HG02840 (cell line): Measurements from ENCODE around the gene GRIK4.
"Not testable (repeated sequence)": the region's sequence is repeated elsewhere in the genome, so short reads cannot be mapped to it uniquely, and the experiment has no call there.

ENCODE experiments used
- ATAC-seq: cut with Tn5 transposase; IDR thresholded peaks from one replicate; pipeline ENCODE4 v1.9.1; 2021; ENCODE audit warnings: mild to moderate bottlenecking, moderate library complexity, moderate number of reproducible peaks; ENCODE audit not compliant: unreplicated experiment, low FRiP score

Gene GRIK4

DNA sequence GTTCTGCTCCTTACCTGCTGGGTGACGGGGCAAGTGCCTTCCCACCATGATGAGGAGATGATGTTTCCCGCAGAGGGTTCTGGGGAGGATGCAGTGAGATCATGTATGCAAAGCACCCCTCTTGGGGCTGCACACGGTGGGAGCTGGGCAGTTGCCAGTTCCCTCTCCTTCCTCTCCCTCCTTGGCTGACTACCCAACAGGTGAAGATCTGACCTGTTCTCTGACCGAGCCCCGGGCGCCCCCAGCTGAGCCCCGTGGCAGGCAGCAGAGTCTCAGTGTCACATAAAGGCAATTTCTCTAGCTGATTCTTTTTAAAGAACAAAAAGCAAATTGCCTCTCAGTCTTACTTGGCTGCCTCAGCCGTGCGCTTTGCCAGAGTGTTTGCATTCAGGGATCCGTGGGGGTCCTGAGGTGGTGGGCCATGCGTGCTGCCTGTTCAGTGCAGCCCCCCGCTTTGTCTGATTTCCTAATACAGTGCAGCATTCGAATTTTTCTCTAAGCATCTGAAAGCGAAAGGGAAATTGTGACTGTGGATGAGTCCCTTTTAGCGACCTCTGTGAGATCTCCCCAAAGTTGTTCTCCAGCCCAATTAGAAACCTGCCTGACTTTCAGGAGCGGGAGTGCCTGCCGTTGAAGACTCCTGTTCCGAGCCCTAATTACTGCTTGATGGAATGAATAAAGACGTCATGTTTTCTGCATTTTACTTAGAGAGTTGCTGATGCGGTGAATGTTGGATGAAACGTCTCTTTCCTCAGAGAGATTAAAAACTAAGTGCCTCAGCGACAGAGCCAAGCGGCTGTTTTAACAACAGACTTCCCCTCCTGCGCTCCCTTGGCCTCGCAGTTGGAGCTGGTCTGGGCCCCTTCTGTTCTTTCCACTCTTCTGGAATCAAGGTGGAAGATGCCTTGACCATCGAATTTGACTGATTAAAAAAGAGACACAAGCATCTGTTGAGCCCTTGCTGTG, 86.0 kb downstream of the GRIK4 start:
- no peak for ATAC-seq

DNA sequence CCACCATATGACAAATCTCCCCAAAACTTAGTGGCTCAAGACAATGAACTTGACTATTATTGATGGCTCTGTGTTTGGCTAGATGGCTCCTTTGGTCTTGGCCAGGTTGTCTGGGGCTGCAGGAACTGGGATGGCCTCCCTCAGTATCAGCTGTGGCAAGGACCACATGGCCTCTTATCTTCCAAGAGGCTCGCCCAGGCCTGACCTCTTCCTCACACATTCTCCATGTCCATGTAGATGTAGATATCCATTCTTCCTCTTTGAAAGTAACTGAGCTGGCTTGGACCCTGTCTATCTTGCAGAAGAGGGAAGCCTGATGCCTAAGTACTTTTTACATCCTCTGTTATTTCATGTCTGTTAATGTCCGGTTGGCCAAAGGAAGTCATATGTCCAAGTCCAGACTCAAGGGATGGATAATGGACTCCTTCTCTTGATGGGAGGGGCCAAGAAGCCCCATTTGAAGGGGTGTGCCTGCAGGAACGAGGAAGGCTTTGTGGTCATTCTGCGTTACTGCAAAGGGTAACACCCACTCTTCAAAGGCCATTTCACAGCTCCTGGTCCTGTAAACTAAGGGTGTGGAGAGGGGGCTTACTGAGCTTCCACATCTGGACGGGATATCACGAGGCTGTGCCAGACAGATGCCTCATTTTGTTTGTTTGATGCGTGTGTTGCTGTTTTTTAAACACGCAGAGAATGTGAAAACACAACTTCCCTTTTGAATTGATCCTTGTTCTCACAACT, 87.1 kb downstream of the GRIK4 start:
- ATAC-seq: no peak

DNA sequence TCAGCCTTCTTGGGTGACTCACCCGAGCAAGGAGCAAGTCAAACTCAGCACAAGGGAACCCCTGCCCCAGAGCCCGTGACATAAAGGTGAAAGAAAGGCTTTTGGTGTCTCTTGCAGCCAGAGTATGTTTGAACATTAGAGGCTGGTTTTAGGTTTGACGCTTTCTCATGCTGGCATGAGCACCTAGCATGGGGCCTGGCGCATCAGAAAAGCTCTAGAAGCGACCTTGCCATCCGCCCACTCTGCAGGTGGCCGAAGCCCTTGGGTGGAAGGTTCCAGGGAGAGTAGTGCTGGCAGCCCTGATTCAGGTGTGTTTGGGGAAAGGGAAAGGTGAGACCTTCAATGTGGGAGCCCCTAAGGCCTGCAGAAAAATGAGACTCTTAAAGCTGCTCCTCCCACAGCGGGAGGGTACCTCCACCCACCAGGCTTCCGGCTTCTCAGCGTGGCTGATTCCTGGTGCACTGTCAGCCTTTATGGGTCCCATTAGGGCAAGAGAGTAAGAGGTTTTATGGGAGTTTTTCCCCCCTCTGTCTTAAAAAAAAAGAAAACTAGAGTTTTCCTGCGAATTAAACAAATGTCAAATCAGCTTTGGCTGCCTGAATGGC, 88.4 kb downstream of the GRIK4 start:
- no peak for ATAC-seq

DNA sequence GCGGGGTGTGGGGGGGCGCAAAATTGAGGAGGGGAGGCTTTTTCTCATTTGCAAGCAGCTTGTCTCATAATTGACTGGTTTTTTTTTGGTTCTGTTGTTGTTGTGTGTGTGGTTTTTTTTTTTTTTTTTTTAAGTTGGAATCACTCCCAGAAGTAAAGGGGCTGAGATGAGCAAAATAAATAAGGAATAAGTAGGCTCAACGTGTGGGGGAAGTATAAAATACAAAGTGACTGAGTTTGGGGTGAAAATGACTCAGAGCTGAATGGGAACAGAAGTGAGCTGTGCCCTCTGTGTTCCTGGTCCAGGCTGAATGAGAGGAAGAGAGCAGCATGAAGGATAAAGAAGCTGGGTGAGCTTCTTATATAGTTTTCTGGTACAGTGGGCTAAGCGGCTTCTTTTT, 90.0 kb downstream of the GRIK4 start:
- no peak for ATAC-seq

DNA sequence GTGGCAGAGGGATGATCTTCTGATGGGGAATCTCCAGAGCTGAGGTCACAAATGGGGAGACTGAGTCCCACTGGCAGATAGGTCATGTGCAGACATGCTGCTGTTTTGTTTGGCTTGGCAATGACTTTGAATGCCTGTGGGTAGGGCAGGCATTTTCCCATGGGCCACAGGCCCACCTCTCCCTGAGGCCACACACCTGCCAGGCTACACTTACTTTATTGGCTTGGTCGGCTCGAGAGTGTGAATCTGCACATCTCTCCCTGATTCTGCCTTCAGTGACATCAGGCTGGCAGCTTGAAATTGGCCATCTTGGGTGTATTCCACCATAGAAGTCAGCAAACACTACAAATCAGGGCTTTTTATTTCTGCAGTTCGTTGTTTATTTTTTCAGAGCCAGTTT, 91.5 kb downstream of the GRIK4 start:
- no peak for ATAC-seq

DNA sequence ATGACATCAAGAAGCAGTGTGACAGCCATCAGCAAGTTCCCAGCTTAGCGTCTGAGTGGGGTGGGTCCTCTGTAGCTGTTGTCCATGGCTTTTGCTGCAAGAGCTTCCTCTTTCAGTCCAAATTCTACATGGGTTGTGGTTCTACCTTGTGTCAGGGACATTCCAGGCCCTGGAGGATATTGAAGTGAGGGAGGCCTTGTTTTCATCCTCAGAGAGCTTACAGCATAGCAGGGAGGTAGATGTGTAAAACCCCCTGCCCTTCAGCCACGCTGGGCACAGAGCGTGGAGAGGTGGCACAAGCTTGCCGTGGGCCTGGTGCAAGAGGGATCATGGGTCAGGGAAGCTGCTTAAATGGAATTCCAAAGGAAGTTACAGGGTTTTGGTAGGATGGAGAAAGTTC, 93.9 kb downstream of the GRIK4 start:
- no peak for ATAC-seq

DNA sequence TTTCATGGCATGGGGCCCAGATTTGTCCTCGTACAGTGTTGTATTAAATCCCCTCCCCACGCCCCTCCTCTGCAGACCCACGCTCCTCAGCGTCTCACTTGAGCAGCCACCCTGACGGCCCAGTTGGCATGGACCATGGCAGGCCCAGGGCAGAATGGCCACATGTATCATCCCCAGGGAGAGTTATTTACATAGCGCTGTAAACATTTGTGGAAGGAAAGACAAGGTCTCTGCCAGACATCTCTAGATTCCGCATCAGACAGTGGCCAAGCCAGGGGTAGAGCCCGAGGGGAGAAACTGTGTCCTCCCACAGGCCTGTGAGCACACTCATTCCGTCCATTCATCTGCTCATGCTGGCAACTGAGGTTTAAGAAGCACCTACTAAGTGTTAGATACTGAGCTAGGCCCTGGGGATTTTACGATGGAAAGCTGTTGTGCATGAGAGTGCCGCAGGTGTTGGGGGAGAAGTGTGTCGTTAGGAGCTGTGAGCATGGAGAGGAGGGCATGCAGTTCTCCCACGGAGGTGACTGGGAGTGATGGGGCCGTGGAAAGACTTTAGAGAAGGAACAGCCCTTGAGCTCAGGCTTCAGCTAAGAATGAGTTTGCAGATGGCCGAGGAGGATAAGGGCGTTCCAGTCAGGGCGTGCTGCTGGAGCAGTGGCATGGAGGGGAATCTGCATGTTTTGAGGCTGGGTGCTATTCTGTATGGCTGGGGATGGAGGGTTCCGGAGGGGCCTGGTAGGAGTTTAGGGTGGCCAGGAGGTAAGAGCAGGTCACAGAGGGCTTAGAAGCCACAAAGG, 94.9 kb downstream of the GRIK4 start:
- no peak for ATAC-seq

DNA sequence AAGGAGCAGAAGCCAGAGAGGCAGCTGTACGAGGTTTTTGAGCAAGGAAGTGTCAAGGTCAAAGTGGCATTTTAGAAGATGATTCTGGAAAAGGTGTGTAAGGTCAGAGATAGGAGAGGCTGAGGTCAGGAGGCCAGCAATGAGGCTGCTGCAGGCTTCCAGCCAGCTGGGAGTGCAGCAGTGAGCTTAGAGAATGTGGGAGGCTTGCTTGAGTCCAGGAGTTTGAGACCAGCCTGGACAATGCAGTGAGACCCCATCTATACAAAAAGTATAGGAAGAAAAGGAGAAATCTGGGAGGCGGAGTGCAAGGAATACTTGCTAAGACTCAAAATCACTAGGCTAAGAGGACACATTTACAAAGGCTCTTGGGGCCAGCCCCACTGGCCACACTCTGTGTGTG, 96.5 kb downstream of the GRIK4 start:
- no peak for ATAC-seq

DNA sequence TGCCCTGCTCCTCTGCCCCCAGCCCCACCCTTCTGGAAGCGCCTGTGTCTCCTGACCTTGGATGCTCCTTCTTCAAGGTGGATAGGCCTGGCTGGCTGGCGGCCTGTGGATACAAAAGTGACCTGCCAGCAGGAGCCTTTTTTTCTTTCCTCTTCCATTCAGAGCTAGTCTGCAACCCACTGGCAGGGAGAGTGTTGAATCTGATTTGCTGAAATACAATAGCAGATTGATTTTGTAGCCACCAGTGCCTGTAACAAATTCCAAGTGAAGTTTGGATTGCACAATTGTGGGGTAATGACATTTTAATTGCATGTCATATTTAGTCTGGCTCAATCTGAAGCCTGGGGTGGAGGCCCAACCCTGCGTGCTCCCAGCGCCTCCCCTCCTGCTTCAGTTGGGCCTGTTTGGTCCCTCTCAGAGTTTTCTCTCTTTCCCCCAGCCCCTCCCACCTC, 97.2 kb downstream of the GRIK4 start:
- ATAC-seq: no peak

DNA sequence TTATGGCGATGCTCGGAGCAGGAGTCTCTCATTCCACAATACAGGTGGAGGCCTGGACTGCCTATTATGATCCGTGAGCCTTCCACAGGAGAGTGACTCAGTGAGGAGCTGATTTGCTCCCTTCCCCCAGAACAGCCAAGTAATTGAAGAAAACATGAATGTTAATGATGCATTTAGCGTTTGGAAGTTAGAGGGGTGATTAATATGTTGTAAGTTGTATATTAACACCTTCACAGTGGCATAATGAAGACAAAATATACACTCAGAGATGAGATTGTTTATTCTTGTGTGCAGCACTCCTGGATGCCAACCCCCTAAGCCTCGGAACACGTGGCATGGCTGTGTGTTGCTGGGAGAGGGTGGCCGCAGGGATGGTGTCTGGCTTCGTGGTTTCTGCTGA, 98.6 kb downstream of the GRIK4 start:
- no peak for ATAC-seq

DNA sequence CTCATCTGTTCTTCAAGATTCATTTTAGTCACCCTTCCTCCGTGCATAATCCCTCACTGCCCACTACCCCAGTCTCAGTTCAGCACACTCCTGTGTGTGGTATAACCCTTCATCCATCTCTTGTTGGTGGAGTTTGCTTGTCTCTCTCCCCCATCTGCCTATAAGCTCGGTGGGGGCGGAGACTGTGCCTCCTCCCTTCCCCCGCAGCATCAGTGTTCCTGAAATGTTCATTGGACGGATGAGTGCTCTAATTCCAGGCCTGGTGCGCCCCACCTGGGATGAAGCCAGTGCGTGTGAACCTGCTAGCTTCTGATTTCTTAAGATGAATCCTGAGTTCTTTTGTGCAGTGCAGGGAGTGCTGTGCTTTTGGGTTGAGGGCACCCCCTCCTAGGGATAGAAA, 100.0 kb downstream of the GRIK4 start:
- ATAC-seq: no peak

DNA sequence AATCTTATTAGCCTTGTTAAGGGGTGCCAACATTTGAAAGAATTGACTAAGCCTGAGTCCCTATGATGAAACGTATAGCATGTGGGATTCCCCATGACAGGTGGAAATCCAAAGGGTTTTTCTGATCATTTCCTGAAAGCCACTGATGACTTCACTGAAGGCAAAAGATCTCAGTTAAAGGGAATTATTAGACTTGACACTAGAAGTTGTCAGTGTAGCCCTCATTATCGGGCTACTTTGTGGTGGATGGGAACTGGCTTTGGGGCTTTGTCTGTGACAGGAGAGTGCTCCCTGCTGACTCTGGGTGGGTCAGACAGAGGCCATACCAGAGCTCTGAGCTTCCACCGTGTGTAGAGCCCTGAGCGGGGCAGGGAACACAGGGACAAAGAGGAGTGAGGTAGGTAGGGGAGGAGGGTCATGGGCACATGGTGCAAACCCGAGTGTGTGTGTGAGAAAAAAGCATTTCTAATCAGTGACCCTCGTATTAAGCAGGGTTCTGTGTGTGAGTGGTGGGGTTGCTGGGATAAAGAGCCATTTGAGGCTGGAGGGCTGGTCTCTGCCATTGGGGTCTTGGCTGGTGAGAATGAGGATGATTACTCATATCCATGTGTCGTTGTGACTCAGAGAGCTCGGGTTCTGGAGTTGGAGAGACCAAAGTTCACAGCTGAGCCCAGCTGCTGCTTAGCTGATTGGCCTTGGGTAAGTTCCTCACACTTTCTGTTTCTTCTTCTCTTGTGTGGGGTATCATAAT, 101.1 kb downstream of the GRIK4 start:
- ATAC-seq: peak; percentile 82

DNA sequence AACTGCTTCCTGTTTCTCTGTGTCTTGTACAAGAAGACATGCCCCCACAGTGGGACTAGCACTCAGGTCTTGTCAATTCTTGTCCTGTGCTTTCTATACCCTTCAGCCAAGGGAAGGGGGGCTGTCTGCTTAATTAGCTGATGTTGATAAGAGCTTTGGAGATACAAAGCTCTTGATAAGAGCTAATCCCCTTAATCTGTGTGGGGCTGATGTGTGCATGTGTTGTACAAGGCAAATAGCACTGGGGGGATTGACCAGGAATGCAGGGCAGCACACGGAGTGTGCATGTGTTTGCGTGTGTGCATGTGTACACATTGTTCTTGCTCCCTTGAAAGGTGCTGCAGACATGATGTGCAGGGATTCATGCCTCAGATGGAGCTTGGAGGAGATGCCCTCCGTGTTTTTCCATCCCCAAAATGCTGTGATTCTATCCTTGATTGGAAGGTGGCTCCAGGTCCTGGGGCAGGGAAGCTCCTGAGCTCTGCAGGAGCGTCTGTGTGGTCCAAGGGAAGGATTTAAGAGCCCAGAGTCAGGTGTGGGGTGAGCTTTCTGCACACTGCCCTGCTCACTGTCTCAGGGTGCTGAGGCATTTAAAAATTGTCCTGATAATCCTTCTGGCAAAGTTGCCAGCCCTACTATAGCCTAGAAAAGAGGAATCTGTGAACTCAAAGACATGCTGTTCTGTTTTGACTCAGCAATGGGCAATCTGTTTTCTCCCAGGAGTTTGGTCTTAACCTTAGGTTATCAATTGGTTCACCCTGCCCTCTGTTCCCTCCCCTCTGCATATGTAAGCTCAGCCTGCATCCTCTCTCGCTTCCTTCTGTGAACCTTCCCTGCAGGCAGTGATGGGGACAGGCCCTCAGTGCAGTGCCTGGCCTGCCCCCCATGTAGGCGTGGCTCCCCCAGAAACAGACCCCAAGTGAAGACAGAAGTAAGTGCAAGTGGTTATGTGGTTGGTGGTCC, 102.0 kb downstream of the GRIK4 start:
- no peak for ATAC-seq

DNA sequence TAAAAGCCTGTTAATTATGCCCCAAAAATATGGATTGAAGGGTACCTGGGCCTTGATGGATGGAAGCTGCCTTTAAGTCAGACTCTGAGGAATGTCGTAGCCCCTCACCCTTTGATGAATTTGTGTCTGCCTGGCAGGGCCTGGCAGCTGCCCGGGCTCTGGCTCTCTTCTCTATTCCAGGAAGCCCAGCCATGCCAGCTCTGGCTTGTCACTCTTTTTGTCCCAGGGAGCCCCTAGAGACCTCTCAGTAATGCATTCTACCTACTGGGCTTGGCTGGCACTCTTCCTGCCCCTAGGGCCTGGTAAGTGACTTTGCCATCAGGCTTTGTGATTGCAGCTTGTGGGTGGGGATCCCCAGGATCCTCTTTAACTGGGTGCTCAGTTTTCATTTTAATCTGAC, 103.8 kb downstream of the GRIK4 start:
- no peak for ATAC-seq

DNA sequence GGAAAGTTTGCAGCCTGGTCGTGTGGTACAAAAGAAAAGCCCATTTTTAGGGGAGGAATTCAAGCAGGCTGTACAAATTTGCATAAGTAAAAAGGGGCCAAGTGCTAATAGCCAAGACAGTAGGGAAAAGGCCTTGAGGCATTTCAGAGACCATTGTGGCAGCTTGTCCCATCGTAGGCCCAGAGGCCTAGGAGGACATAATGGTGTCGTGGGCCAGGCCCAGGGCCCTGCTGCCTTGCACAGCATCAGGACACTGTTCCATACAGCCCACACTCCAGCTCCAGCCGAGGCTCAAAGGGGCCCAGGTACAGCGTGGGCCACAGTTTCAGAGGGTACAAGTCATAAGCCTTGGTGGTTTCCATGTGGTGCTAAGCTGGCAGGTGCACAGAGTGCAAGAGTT, 106.9 kb downstream of the GRIK4 start:
- ATAC-seq: no peak

DNA sequence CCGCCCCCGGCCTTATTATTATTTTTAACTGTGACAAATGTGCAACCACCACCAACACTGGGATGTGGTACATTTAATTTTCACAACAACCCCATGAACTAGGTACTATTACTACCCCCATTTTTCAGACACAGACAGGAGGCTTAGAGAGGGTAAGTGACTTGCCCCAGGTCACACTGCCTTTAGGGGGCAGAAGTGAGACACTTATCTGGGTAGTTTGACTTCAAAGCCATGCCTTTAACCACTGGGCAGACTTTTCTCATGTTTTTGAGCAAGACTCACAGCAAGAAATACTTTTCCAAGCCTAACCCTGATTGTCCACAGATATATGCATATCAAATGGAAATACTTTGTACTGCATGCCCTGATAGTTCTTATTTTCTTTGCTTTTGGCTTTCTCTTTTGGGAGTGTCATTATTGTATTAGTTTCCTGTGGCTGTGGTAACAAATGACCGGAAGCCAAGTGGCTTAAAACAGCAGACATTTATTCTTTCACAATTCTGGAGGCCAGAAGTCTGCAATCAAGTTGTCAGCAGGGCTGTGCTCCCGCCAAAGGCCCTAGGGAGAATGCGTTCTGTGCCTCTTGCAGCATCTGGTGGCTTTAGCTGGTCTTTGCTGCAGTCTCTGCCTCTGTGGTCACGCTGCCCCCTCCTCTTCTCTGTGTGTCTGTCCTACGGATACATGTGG, 110.8 kb downstream of the GRIK4 start:
- ATAC-seq: no peak

DNA sequence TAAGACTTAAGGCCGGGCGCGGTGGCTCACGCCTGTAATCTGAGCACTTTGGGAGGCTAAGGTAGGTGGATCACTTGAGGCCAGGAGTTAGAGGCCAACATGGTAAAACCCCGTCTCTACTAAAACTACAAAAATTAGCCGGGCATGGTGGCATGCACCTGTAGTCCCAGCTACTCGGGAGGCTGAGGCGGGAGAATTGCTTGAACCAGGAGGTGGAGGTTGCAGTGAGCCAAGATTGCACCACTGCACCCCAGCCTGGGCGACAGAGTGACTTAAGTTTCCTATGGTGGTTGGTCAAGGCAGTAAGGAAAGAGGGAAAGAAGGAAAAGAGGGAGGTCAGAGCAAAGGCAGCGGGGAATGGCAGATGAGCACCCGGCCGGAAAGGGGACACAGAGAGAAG, 113.4 kb downstream of the GRIK4 start:
- not testable (repeated sequence) for ATAC-seq

DNA sequence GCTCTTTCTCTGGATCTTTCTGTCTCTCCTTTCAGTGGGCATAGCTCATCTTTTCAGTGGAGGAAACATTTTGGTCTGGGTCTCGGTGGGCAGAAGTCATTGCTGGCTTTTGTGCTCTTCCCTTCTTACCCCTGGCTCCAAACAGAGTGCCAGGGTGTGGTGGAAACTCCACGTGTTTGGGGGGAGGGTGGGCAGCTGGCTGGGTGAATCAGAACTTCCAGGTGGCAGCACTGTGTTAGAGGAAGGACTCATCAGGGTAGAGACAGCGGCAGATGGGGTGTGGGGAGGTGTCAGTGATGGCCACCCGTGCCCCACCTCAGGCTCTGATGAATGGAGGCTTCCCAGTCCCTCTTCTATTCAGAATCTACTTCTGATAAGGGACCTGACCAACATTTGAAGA, 114.0 kb downstream of the GRIK4 start:
- no peak for ATAC-seq
